HEK293 (cell line): Measurements from ENCODE around the gene FLT4.

Experiments used
- CTCF ChIA-PET: fragments of 350-600 bp; formaldehyde crosslinking; extraction: SDS; loops from one replicate; lab custom pipeline; 2021; ENCODE audit warnings: antibody characterized with exemption; lab: Yijun Ruan, JAX
- POLR2A ChIA-PET: fragments of 300-600 bp; formaldehyde crosslinking; extraction: SDS; loops from one replicate; lab custom pipeline; 2020; ENCODE audit warnings: antibody characterized with exemption, inconsistent platforms; lab: Yijun Ruan, JAX
- H3K27ac ChIP-seq: fragments of 200-500 bp; sonication (Bioruptor generic); 2 replicates; pipeline ENCODE4 v1.5.1; 2014; ENCODE audit warnings: low read depth, low read length, control low read depth, inconsistent platforms; ENCODE audit errors: extremely low read depth
- H3K36me3 ChIP-seq, 2 experiments: fragments of 200-500 bp in 1 of 2; sonication (Bioruptor generic) in 1 of 2; 1 replicate in 1 of 2; 2 replicates in 1 of 2; pipeline ENCODE4 v1.5.1; 2014 to 2017; ENCODE audit warnings: inconsistent platforms in 2 of 2, low read length in 2 of 2; ENCODE audit not compliant: control insufficient read depth in 2 of 2, insufficient read depth in 1 of 2
- H3K4me1 ChIP-seq: fragments of 200-500 bp; sonication (Bioruptor generic); 2 replicates; pipeline ENCODE4 v1.5.1; 2014; ENCODE audit warnings: mild to moderate bottlenecking, low read length, inconsistent platforms; ENCODE audit not compliant: control insufficient read depth, insufficient read depth
- H3K4me3 ChIP-seq: 2 replicates; pipeline ENCODE4 v1.5.1; 2011; ENCODE audit warnings: low read depth, mild to moderate bottlenecking, control low read depth, low read length, moderate library complexity
- H3K9me3 ChIP-seq: fragments of 200-500 bp; sonication (Bioruptor generic); 2 replicates; pipeline ENCODE4 v1.5.1; 2014; ENCODE audit warnings: low read depth, low read length, inconsistent platforms; ENCODE audit not compliant: control insufficient read depth, insufficient read depth
- GFI1B ChIP-seq: fragments of 450-650 bp; formaldehyde crosslinking; IDR thresholded peaks from 2 replicates; pipeline ENCODE4 v1.5.1; 2016; ENCODE audit warnings: missing biosample characterization, missing genetic modification characterization
- HOXC10 ChIP-seq: sonication (generic); formaldehyde crosslinking; IDR thresholded peaks from 2 replicates; pipeline ENCODE4 v1.8.1; 2023; ENCODE audit warnings: mild to moderate bottlenecking, missing genetic modification reagents
- KLF10 ChIP-seq: fragments of 450-650 bp; IDR thresholded peaks from 2 replicates; pipeline ENCODE4 v1.5.1; 2018; ENCODE audit warnings: missing biosample characterization, mild to moderate bottlenecking, missing genetic modification characterization
- MYNN ChIP-seq: fragments of 450-650 bp; formaldehyde crosslinking; IDR thresholded peaks from 2 replicates; pipeline ENCODE4 v1.5.1; 2016; ENCODE audit warnings: missing biosample characterization, missing genetic modification characterization, borderline replicate concordance
- PRDM1 ChIP-seq: fragments of 450-650 bp; formaldehyde crosslinking; IDR thresholded peaks from 2 replicates; pipeline ENCODE4; 2016; ENCODE audit warnings: missing biosample characterization, missing genetic modification characterization
- RBAK ChIP-seq: fragments of 450-650 bp; formaldehyde crosslinking; IDR thresholded peaks from 2 replicates; pipeline ENCODE4 v1.5.1; 2016; ENCODE audit warnings: missing biosample characterization, missing genetic modification characterization
- ZNF140 ChIP-seq: fragments of 450-650 bp; formaldehyde crosslinking; IDR thresholded peaks from 2 replicates; pipeline ENCODE4 v1.5.1; 2016; ENCODE audit warnings: missing biosample characterization, missing genetic modification characterization
- ZNF2 ChIP-seq: fragments of 450-650 bp; formaldehyde crosslinking; IDR thresholded peaks from 2 replicates; pipeline ENCODE4 v1.5.1; 2016; ENCODE audit warnings: missing biosample characterization, missing genetic modification characterization
- ZNF23 ChIP-seq: fragments of 450-650 bp; formaldehyde crosslinking; IDR thresholded peaks from 2 replicates; pipeline ENCODE4 v1.5.1; 2016; ENCODE audit warnings: missing biosample characterization, missing genetic modification characterization, borderline replicate concordance
- ZNF266 ChIP-seq: fragments of 450-650 bp; formaldehyde crosslinking; IDR thresholded peaks from 2 replicates; pipeline ENCODE4 v1.5.1; 2016; ENCODE audit warnings: missing biosample characterization, missing genetic modification characterization, low read depth
- ZNF335 ChIP-seq: fragments of 450-650 bp; formaldehyde crosslinking; conservative IDR thresholded peaks from 2 replicates; pipeline ENCODE4 v1.5.1; 2016; ENCODE audit warnings: missing biosample characterization, missing genetic modification characterization
- ZNF354C ChIP-seq: fragments of 450-650 bp; formaldehyde crosslinking; IDR thresholded peaks from 2 replicates; pipeline ENCODE4 v1.5.1; 2016; ENCODE audit warnings: missing biosample characterization, missing genetic modification characterization, low read depth, borderline replicate concordance
- ZNF391 ChIP-seq: fragments of 450-650 bp; formaldehyde crosslinking; IDR thresholded peaks from 2 replicates; pipeline ENCODE4 v1.5.1; 2016; ENCODE audit warnings: low read depth, missing biosample characterization, missing genetic modification characterization, borderline replicate concordance
- ZNF449 ChIP-seq: fragments of 450-650 bp; formaldehyde crosslinking; IDR thresholded peaks from 2 replicates; pipeline ENCODE4 v1.5.1; 2017; ENCODE audit warnings: missing biosample characterization, mild to moderate bottlenecking, missing genetic modification characterization, moderate library complexity
- ZNF48 ChIP-seq: fragments of 450-650 bp; formaldehyde crosslinking; IDR thresholded peaks from 2 replicates; pipeline ENCODE4 v1.5.1; 2016; ENCODE audit warnings: missing biosample characterization, missing genetic modification characterization
- ZNF529 ChIP-seq: fragments of 450-650 bp; formaldehyde crosslinking; IDR thresholded peaks from 2 replicates; pipeline ENCODE4 v1.5.1; 2017; ENCODE audit warnings: missing genetic modification characterization, missing biosample characterization; ENCODE audit not compliant: insufficient replicate concordance
- ZNF544 ChIP-seq: fragments of 450-650 bp; formaldehyde crosslinking; IDR thresholded peaks from 2 replicates; pipeline ENCODE4 v1.5.0; 2017; ENCODE audit warnings: missing biosample characterization, missing genetic modification characterization
- ZNF585B ChIP-seq: fragments of 450-650 bp; formaldehyde crosslinking; IDR thresholded peaks from 2 replicates; pipeline ENCODE4 v1.5.1; 2016; ENCODE audit warnings: missing biosample characterization, missing genetic modification characterization
- ZNF624 ChIP-seq: fragments of 450-650 bp; formaldehyde crosslinking; IDR thresholded peaks from 2 replicates; pipeline ENCODE4 v1.5.1; 2017; ENCODE audit warnings: missing biosample characterization, missing genetic modification characterization
- ZNF670 ChIP-seq: fragments of 450-650 bp; formaldehyde crosslinking; IDR thresholded peaks from 2 replicates; pipeline ENCODE4 v1.5.1; 2016; ENCODE audit warnings: missing biosample characterization, missing genetic modification characterization, low read depth
- ZNF785 ChIP-seq: fragments of 450-650 bp; formaldehyde crosslinking; IDR thresholded peaks from 2 replicates; pipeline ENCODE4 v1.5.1; 2016; ENCODE audit warnings: missing biosample characterization, missing genetic modification characterization
- TF ChIP-seq, protein P1 (sequence below): fragments of 450-650 bp; formaldehyde crosslinking; IDR thresholded peaks from 2 replicates; pipeline ENCODE4 v1.5.1; 2017; ENCODE audit warnings: missing biosample characterization, missing genetic modification characterization
- TF ChIP-seq, protein P2 (sequence below): fragments of 450-650 bp; formaldehyde crosslinking; IDR thresholded peaks from 2 replicates; pipeline ENCODE4 v1.5.1; 2017; ENCODE audit warnings: missing biosample characterization, missing genetic modification characterization
- TF ChIP-seq, protein P3 (sequence below): fragments of 450-650 bp; formaldehyde crosslinking; IDR thresholded peaks from 2 replicates; pipeline ENCODE4 v1.5.1; 2016; ENCODE audit warnings: missing biosample characterization, missing genetic modification characterization
- TF ChIP-seq, protein P4 (sequence below): fragments of 450-650 bp; formaldehyde crosslinking; IDR thresholded peaks from 2 replicates; pipeline ENCODE4 v1.5.1; 2016; ENCODE audit warnings: missing biosample characterization, missing genetic modification characterization, borderline replicate concordance

Gene FLT4

DNA sequence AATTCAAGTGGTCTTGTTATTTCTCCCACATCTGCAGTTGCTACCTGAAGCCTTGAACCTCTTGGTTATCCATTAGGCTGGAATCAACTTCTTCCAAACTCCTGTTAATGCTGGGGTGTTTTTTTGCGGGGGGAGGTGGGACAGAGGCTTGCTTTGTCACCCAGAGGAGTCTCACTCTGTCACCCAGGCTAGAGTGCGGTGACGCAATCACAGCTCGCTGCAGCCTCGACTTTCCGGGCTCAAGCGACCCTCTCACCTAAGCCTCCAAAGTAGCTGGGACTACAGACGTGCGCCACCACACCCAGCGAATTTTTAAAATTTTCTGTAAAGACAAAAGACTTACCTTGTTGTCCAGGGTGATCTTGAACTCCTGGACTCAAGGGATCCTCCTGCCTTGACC lies 62.5 kb downstream of the FLT4 start:
- H3K27ac ChIP-seq, result no peak overlapping the region
- ChIA-PET POLR2A (no interaction called here), CTCF (no interaction called here)
- no peak overlapping the region for H3K4me3 ChIP-seq
- H3K36me3 ChIP-seq, result no peaks in the 10 kb centered on the region; a peak in 1 of 3 replicates
- TF ChIP-seq PRDM1 (tag by site-specific recombination) (no peak), ZNF2 (tag by site-specific recombination) (no peak), MYNN (tag by site-specific recombination) (no peak), ZNF354C (no peak), ZNF391 (tag by site-specific recombination) (no peak)
- no peaks in the 10 kb centered on the region; the same call in 1 of the 2 replicates for H3K9me3 ChIP-seq
- H3K4me1 ChIP-seq, result no peaks in the 10 kb centered on the region

DNA sequence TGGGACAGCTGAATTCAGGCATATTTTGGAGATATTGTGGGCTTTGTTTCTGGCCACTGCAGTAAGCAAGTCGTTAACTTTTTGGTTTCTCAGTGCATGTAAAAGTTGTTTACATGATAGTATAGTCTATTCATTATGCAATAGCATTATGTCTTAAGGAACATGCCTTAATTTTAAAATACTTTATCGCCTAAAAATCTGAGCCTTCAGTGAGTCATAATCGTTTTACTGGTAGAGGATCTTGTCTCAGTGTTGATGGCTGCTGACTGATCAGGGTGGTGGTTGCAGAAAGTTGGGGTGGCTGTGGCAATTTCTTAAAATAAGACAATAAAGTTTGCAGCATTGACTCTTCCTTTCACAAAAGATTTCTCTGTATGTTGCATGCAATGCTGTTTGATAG lies 63.2 kb downstream of the FLT4 start:
- Histone ChIP-seq H3K9me3 (no peaks in the 10 kb centered on the region; the same call in 1 of the 2 replicates), H3K27ac (no peak overlapping the region), H3K4me1 (no peaks in the 10 kb centered on the region), H3K36me3 (no peaks in the 10 kb centered on the region; a peak in 1 of 3 replicates), H3K4me3 (no peak overlapping the region)
- TF ChIP-seq ZNF624 (tag by site-specific recombination) (no peak), ZNF140 (tag by site-specific recombination) (no peak), KLF10 (no peak), ZNF670 (tag by site-specific recombination) (no peak), ZNF585B (no peak), ZNF785 (no peak), ZNF529 (tag by site-specific recombination) (no peak), ZNF544 (tag by site-specific recombination) (no peak), ZNF23 (tag by site-specific recombination) (no peak), GFI1B (tag by site-specific recombination) (no peak), ZNF266 (tag by site-specific recombination) (no peak), ZNF335 (tag by site-specific recombination) (no peak)
- TF ChIP-seq, protein P1, sequence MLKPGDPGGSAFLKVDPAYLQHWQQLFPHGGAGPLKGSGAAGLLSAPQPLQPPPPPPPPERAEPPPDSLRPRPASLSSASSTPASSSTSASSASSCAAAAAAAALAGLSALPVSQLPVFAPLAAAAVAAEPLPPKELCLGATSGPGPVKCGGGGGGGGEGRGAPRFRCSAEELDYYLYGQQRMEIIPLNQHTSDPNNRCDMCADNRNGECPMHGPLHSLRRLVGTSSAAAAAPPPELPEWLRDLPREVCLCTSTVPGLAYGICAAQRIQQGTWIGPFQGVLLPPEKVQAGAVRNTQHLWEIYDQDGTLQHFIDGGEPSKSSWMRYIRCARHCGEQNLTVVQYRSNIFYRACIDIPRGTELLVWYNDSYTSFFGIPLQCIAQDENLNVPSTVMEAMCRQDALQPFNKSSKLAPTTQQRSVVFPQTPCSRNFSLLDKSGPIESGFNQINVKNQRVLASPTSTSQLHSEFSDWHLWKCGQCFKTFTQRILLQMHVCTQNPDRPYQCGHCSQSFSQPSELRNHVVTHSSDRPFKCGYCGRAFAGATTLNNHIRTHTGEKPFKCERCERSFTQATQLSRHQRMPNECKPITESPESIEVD (tag by site-specific recombination), result no peak
- TF ChIP-seq, protein P2, sequence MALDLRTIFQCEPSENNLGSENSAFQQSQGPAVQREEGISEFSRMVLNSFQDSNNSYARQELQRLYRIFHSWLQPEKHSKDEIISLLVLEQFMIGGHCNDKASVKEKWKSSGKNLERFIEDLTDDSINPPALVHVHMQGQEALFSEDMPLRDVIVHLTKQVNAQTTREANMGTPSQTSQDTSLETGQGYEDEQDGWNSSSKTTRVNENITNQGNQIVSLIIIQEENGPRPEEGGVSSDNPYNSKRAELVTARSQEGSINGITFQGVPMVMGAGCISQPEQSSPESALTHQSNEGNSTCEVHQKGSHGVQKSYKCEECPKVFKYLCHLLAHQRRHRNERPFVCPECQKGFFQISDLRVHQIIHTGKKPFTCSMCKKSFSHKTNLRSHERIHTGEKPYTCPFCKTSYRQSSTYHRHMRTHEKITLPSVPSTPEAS (tag by site-specific recombination), result no peak
- POLR2A ChIA-PET, result no interaction called here
- CTCF ChIA-PET, result interaction anchor here (0.6 to 2.4 kb wide), 2 partner anchors 19 to 20 kb away, joined by 3 to 5 read pairs; no protein-coding TSS in a partner anchor

GRCh38 chr5:180583738-180584137 lies 65.7 kb downstream of the FLT4 start:
- H3K27ac ChIP-seq, result no peak overlapping the region
- H3K4me1 ChIP-seq, result no peaks in the 10 kb centered on the region
- H3K4me3 ChIP-seq, result no peak overlapping the region
- CTCF ChIA-PET, result interaction anchor here (0.9 to 2.4 kb wide), 3 partner anchors 22 to 35 kb away, joined by 3 to 5 read pairs (median 3); no protein-coding TSS in a partner anchor
- H3K36me3 ChIP-seq, result no peaks in the 10 kb centered on the region; a peak in 1 of 3 replicates
- POLR2A ChIA-PET, result no interaction called here
- no peaks in the 10 kb centered on the region; the same call in 1 of the 2 replicates for H3K9me3 ChIP-seq
- TF ChIP-seq, protein P3, sequence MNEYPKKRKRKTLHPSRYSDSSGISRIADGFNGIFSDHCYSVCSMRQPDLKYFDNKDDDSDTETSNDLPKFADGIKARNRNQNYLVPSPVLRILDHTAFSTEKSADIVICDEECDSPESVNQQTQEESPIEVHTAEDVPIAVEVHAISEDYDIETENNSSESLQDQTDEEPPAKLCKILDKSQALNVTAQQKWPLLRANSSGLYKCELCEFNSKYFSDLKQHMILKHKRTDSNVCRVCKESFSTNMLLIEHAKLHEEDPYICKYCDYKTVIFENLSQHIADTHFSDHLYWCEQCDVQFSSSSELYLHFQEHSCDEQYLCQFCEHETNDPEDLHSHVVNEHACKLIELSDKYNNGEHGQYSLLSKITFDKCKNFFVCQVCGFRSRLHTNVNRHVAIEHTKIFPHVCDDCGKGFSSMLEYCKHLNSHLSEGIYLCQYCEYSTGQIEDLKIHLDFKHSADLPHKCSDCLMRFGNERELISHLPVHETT, result no peak
- TF ChIP-seq ZNF449 (tag by site-specific recombination) (no peak), ZNF48 (no peak), HOXC10 (CRISPR knock-in tag) (no peak), RBAK (tag by site-specific recombination) (no peak)
- TF ChIP-seq, protein P4, sequence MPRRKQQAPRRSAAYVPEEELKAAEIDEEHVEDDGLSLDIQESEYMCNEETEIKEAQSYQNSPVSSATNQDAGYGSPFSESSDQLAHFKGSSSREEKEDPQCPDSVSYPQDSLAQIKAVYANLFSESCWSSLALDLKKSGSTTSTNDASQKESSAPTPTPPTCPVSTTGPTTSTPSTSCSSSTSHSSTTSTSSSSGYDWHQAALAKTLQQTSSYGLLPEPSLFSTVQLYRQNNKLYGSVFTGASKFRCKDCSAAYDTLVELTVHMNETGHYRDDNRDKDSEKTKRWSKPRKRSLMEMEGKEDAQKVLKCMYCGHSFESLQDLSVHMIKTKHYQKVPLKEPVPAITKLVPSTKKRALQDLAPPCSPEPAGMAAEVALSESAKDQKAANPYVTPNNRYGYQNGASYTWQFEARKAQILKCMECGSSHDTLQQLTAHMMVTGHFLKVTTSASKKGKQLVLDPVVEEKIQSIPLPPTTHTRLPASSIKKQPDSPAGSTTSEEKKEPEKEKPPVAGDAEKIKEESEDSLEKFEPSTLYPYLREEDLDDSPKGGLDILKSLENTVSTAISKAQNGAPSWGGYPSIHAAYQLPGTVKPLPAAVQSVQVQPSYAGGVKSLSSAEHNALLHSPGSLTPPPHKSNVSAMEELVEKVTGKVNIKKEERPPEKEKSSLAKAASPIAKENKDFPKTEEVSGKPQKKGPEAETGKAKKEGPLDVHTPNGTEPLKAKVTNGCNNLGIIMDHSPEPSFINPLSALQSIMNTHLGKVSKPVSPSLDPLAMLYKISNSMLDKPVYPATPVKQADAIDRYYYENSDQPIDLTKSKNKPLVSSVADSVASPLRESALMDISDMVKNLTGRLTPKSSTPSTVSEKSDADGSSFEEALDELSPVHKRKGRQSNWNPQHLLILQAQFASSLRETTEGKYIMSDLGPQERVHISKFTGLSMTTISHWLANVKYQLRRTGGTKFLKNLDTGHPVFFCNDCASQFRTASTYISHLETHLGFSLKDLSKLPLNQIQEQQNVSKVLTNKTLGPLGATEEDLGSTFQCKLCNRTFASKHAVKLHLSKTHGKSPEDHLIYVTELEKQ (tag by site-specific recombination), result no peak
